HG03135 (cell line): ENCODE data around the gene SPRYD3.
"Not testable (repeated sequence)": the region's sequence is repeated elsewhere in the genome, so short reads cannot be mapped to it uniquely, and the experiment has no call there.

Source experiments
- ATAC-seq: cut with Tn5 transposase; IDR thresholded peaks from one replicate; pipeline ENCODE4 v1.9.1; 2021; ENCODE audit warnings: mild to moderate bottlenecking, moderate library complexity; ENCODE audit not compliant: unreplicated experiment

Gene SPRYD3

DNA sequence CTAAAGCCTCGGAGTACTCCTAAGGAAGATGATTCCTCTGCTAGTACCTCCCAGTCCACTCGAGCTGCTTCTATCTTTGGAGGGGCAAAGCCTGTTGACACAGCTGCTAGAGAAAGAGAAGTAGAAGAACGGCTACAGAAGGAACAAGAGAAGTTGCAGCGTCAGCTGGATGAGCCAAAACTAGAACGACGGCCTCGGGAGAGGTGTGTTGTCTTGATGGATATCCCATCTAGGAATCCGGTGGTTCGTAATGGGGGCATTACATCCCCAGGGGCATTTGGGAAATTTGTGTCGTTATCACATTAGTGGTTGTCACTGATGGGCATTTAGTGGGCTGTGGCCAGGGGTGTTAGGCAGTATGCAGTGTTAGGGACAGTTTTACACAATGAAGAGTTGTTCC, 45.4 kb downstream of the SPRYD3 start:
- ATAC-seq = not testable (repeated sequence)

DNA sequence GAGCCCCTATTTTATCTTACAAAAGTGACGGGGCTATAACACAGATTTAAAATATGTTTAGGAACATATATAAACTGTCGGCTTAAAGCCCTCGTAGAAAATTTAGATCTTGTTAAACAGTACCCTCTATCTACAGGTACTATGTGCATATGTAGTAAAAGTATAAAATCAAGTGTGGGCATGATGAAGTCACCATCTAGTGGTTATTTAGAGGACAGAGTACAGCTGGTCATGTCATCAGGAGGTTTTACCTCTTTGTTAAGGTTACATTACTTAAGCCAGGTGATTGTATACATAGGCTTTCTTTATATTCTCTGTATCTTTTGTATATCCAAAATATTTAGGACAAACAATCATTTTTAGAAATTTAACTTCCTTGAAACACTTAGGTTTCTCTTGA, 47.6 kb downstream of the SPRYD3 start:
- no peak for ATAC-seq

DNA sequence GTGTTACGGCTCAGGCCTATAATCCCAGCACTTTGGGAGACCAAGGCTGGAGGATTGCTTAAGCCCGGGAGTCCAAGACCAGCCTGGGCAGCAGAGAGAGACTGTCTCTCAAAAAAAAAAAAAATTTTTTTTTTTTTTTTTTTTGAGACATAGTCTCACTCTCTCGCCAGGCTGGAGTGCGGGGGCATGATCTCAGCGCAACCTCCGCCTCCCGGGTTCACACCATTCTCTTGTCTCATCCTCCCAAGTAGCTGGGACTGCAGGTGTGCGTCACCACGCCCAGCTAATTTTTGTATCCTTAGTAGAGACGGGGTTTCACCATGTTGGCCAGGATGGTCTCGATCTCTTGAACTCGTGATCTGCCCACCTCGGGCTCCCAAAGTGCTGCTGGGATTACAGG, 52.2 kb downstream of the SPRYD3 start:
- ATAC-seq = not testable (repeated sequence)

DNA sequence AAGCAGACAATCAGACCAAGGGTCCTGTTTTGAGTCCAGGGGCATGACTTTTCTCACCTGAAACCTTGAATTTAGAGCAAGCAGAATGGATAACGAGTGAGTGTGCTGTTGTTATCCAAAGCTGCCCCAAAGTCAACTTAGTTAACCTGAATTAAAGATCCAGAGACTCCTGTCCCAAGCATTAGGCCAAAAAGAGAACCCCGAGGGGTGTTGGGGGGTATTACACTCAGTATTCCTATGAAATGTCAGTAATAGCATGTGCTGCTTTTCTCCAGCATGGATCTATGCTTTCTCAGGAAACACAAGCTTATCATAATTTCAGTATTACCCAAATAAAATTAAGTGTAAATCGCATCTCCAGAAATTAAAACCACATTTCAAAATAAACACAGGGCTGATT, 53.9 kb downstream of the SPRYD3 start:
- no peak for ATAC-seq

DNA sequence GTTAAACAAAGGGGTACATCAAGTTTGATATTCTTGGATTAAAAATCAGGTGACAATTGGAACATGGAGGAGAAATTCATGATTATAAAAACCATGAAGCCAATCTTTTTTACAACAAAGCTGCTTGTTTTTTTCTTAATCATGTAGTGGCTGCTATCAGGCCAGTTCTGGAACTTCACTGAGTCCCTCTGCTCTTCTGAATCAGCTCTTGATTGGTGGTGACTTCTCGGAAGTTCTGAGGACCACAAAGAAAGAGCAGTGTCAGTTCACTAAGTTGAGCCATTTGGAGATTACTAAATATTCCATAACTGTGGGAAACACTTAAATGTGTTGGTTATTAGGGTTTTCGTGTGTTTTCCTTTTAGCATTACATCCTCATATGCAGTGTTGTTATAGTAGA, 64.5 kb downstream of the SPRYD3 start:
- no peak for ATAC-seq
